Loucy (cell line): ENCODE data around the gene APLNR.

Experiments used
- H2AFZ ChIP-seq: fragments of 200-600 bp; sonication (generic); 2 replicates; pipeline ENCODE4 v1.6.0; 2016; ENCODE audit warnings: antibody characterized with exemption, mild to moderate bottlenecking, low read length, moderate library complexity
- H3F3A ChIP-seq: fragments of 200-600 bp; 2 replicates; pipeline ENCODE4 v1.6.0; 2016; ENCODE audit warnings: antibody characterized with exemption, low read depth, mild to moderate bottlenecking
- H3K27me3 ChIP-seq: fragments of 200-600 bp; sonication (generic); 2 replicates; pipeline ENCODE4 v1.6.1; 2014; ENCODE audit warnings: low read length, mild to moderate bottlenecking; ENCODE audit not compliant: insufficient read depth, poor library complexity, severe bottlenecking
- H3K36me3 ChIP-seq: fragments of 200-600 bp; sonication (generic); 2 replicates; pipeline ENCODE4 v1.6.1; 2016; ENCODE audit warnings: low read length; ENCODE audit not compliant: insufficient read depth
- H3K4me1 ChIP-seq: fragments of 200-600 bp; sonication (generic); 2 replicates; pipeline ENCODE4 v1.5.1; 2014; ENCODE audit warnings: low read length, mild to moderate bottlenecking; ENCODE audit not compliant: insufficient read depth, poor library complexity, severe bottlenecking
- H3K4me2 ChIP-seq: fragments of 200-600 bp; sonication (generic); 2 replicates; pipeline ENCODE4 v1.6.0; 2014; ENCODE audit warnings: antibody characterized with exemption, low read length, low read depth, mild to moderate bottlenecking; ENCODE audit not compliant: poor library complexity, severe bottlenecking
- H3K4me3 ChIP-seq: fragments of 200-600 bp; sonication (generic); 2 replicates; pipeline ENCODE4 v1.5.1; 2014; ENCODE audit warnings: low read length, mild to moderate bottlenecking, mixed read lengths; ENCODE audit not compliant: poor library complexity, severe bottlenecking
- H3K79me2 ChIP-seq: fragments of 200-600 bp; sonication (generic); 2 replicates; pipeline ENCODE4 v1.6.1; 2014; ENCODE audit warnings: low read length; ENCODE audit not compliant: insufficient read depth
- H3K9ac ChIP-seq: fragments of 200-600 bp; sonication (generic); 2 replicates; pipeline ENCODE4 v1.6.0; 2014; ENCODE audit warnings: mild to moderate bottlenecking, low read depth, low read length, moderate library complexity; ENCODE audit not compliant: poor library complexity, severe bottlenecking
- H3K9me2 ChIP-seq: fragments of 200-600 bp; sonication (generic); replicated peaks from 2 replicates; pipeline ENCODE4 v1.6.1; 2016; ENCODE audit warnings: low read depth, low read length, mixed read lengths
- H3K9me3 ChIP-seq: fragments of 200-600 bp; sonication (generic); 2 replicates; pipeline ENCODE4 v1.6.1; 2014; ENCODE audit warnings: mild to moderate bottlenecking, antibody characterized with exemption, low read length, low read depth; ENCODE audit not compliant: insufficient read depth
- H4K20me1 ChIP-seq: fragments of 200-600 bp; sonication (generic); 2 replicates; pipeline ENCODE4 v1.6.0; 2014; ENCODE audit warnings: antibody characterized with exemption, low read length, mild to moderate bottlenecking; ENCODE audit not compliant: insufficient read depth, poor library complexity, severe bottlenecking
- EZH2phosphoT487 ChIP-seq: fragments of 200-600 bp; IDR thresholded peaks from 2 replicates; pipeline ENCODE4 v1.6.1; 2018; ENCODE audit warnings: antibody characterized with exemption, mild to moderate bottlenecking, moderate library complexity, borderline replicate concordance
- TF ChIP-seq, protein P1 (sequence below): fragments of 200-600 bp; sonication (generic); conservative IDR thresholded peaks from 2 replicates; pipeline ENCODE4 v1.5.1; 2014; ENCODE audit warnings: mild to moderate bottlenecking, antibody characterized with exemption, low read length

APLNR gene

DNA sequence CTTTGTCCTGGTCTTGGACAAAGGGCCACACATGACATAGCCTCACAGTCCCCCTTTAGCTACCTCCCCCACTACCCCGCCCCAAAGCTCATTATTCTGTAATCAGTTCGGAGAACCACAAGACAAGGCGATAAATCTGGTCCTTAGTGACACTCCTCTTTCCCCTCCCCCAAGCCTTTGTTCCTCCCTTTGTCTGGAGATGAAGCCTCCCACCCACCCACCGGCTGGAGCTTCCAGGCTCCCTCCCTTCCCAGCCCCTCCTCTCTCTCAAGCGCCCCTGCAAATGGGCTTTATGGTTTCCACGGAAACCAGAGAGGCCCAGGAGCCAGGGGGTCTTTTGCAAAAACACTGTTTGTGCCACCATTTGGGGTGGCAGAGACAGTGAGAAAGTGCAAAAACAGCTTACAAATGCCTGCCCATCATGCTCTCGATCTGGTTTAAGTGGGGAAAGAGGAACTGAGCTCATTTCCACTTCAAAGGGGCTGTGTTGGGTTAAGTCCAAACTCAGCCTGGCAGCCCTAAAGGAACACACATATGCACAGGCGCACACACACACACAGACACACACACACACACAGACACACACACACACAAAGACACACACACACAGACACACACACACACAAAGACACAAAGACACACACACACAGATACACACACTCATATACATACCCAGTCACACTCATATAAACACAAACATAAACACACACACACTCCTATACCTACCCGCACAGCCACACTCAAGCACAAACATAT, 23.5 kb downstream of the APLNR start:
- H3K9me2 ChIP-seq, result no peaks in the 10 kb centered on the region
- H3F3A ChIP-seq, result no peaks in the 10 kb centered on the region
- H3K9me3 ChIP-seq, result no peaks in the 10 kb centered on the region
- no peaks in the 10 kb centered on the region for H3K4me1 ChIP-seq
- H2AFZ ChIP-seq, result no peak overlapping the region
- no peak overlapping the region for H3K4me3 ChIP-seq
- no peak overlapping the region for H3K4me2 ChIP-seq
- H3K36me3 ChIP-seq, result no peaks in the 10 kb centered on the region
- TF ChIP-seq, protein P1, sequence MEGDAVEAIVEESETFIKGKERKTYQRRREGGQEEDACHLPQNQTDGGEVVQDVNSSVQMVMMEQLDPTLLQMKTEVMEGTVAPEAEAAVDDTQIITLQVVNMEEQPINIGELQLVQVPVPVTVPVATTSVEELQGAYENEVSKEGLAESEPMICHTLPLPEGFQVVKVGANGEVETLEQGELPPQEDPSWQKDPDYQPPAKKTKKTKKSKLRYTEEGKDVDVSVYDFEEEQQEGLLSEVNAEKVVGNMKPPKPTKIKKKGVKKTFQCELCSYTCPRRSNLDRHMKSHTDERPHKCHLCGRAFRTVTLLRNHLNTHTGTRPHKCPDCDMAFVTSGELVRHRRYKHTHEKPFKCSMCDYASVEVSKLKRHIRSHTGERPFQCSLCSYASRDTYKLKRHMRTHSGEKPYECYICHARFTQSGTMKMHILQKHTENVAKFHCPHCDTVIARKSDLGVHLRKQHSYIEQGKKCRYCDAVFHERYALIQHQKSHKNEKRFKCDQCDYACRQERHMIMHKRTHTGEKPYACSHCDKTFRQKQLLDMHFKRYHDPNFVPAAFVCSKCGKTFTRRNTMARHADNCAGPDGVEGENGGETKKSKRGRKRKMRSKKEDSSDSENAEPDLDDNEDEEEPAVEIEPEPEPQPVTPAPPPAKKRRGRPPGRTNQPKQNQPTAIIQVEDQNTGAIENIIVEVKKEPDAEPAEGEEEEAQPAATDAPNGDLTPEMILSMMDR, result no peak
- no peak for TF ChIP-seq EZH2phosphoT487
- no peaks in the 10 kb centered on the region for H4K20me1 ChIP-seq
- no peak overlapping the region for H3K9ac ChIP-seq
- no peaks in the 10 kb centered on the region for H3K27me3 ChIP-seq
- H3K79me2 ChIP-seq, result no peaks in the 10 kb centered on the region

DNA sequence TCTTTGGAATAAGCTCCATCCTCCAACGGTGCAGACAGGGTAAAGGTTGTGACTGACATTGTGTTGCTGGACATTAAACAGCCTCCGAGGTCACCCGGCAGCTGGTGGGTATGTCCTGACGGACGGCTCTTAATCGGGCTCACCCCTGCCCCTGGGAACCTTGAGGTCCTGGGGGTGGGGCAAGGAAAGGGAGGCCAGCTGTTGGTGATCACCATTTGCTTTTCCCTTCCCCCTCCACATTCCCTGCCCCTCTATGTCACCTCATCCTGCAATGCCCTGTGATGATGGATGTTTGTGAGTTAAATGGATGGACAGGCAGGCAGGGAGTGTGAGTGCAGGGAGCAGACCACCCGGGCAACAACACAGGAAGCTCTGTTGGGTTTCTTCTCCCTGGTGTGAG, 26.3 kb downstream of the APLNR start:
- no peak overlapping the region for H2AFZ ChIP-seq
- H3K36me3 ChIP-seq, result no peaks in the 10 kb centered on the region
- no peak overlapping the region for H3K4me3 ChIP-seq
- no peaks in the 10 kb centered on the region for H4K20me1 ChIP-seq
- no peaks in the 10 kb centered on the region for H3K9me3 ChIP-seq
- no peaks in the 10 kb centered on the region for H3K27me3 ChIP-seq
- no peaks in the 10 kb centered on the region for H3K9me2 ChIP-seq
- H3K9ac ChIP-seq, result no peak overlapping the region
- no peak for TF ChIP-seq EZH2phosphoT487
- TF ChIP-seq, protein P1, result no peak
- H3K4me2 ChIP-seq, result no peak overlapping the region
- H3K79me2 ChIP-seq, result no peaks in the 10 kb centered on the region
- no peaks in the 10 kb centered on the region for H3K4me1 ChIP-seq
- H3F3A ChIP-seq, result no peaks in the 10 kb centered on the region

DNA sequence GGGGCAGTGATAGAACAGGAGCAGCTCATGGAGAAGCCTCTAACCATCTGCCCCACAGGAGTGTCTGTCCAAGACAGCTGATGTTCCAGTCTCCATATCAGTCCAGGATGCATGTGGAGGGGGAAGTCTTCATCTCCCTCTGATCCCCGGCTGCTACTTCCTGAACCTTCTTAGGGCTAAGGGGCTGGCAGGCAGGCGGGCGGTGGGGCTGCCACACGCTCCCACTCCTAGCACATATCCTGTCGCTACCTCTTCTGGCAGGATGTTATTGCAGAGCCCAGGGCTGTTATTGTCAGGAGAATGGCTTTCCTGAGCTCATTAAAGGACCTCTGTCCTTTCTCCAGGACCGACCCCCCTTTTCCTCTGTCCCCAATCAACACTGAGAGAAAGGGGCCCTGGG, 29.9 kb downstream of the APLNR start:
- Histone ChIP-seq H3K9ac (no peak overlapping the region), H3K4me1 (no peaks in the 10 kb centered on the region), H3K4me2 (no peak overlapping the region), H3K79me2 (no peaks in the 10 kb centered on the region), H3F3A (no peaks in the 10 kb centered on the region), H3K36me3 (no peaks in the 10 kb centered on the region), H2AFZ (no peak overlapping the region), H4K20me1 (no peaks in the 10 kb centered on the region), H3K9me3 (no peaks in the 10 kb centered on the region), H3K4me3 (no peak overlapping the region), H3K9me2 (no peaks in the 10 kb centered on the region), H3K27me3 (no peaks in the 10 kb centered on the region)
- no peak for TF ChIP-seq EZH2phosphoT487
- TF ChIP-seq, protein P1, result no peak
